GM12892 (cell line): ENCODE results near the gene CFAP53.

ENCODE experiments used
- POLR2A ChIP-seq: IDR thresholded peaks from 2 replicates; pipeline ENCODE4 v1.6.1; 2011; ENCODE audit warnings: low read depth, low read length, control low read depth
- TAF1 ChIP-seq: IDR thresholded peaks from 2 replicates; pipeline ENCODE4 v1.6.1; 2011; ENCODE audit warnings: low read depth, mild to moderate bottlenecking, control low read depth, low read length, borderline replicate concordance

DNA sequence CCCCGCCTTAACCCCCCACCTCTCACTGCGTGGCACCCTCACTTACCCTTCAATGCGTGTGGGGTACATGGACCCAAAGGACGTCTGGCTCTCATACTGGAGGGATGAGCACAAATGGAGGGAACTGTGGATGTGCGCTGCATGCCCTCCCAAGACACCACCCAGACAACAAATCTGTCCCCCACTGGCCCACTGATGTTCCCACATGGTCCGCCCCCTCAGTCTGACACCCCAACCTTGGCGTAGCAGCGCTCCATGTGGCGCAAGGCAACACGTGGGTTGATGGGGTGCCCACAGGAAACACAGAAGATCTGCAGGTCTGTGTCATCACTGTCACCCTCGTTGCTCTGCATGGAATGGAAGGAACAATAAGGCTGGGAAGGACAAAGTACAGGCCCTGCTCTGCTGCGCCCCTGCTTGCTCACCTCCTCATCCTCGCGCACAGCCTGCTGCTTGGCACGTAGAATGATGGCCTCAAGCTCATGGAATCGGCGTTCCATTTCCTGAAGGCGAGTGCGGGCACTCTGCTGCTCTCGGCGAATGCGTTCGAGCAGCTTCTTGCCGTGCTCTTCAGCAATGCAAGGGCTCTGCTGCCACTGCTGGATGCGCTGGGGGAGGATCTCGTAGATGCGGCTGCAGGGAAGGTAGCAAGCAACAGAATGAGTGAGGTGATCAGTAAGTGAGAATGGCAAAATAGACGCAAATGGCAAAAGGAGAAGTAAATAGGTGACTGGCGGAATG, 17.3 kb upstream of the CFAP53 start:
- TF ChIP-seq POLR2A: no peak
- no peak for TF ChIP-seq TAF1
